ENCODE data around the gene RFX2.

- no peak for TF ChIP-seq CTCF (IDR thresholded peaks at IDR 0.05; ENCODE audit: poor library complexity)
- no peak for TF ChIP-seq EZH2 (IDR thresholded peaks at IDR 0.05; ENCODE audit: borderline replicate concordance)
- no peak for TF ChIP-seq EZH2phosphoT487 (IDR thresholded peaks at IDR 0.05; ENCODE audit: low read depth, severe bottlenecking, unreplicated experiment)
These were observed 52.4 kb downstream of the RFX2 start for GRCh38 chr19:6057651-6058517.
